Ammon's horn (tissue), 1 donor: ENCODE results near the gene ALDH3A1.

Experiments
- DNase-seq: peaks from one replicate; pipeline ENCODE4 v3.0.0-alpha.2; 2016; ENCODE audit warnings: low spot score

The ALDH3A1 gene

GRCh38 chr17:19759568-19760549, 11.8 kb upstream of the ALDH3A1 start:
- DNase-seq = no peak

- DNase-seq = no peak
Measured at GRCh38 chr17:19757536-19758180, 9.6 kb upstream of the ALDH3A1 start.

- DNase-seq = no peak
Measured at GRCh38 chr17:19756546-19756945, 8.4 kb upstream of the ALDH3A1 start.

GRCh38 chr17:19755821-19756510, 7.9 kb upstream of the ALDH3A1 start:
- no peak for DNase-seq

GRCh38 chr17:19755392-19755791, 7.3 kb upstream of the ALDH3A1 start:
- DNase-seq = no peak

GRCh38 chr17:19753661-19754463, 5.8 kb upstream of the ALDH3A1 start:
- DNase-seq = peak; percentile 80

GRCh38 chr17:19753051-19753509, 5.0 kb upstream of the ALDH3A1 start:
- peak; percentile 82 for DNase-seq

- DNase-seq = peak; percentile 49
Measured at GRCh38 chr17:19752216-19753050, 4.3 kb upstream of the ALDH3A1 start.

- no peak for DNase-seq
Measured at GRCh38 chr17:19750835-19751234, 2.7 kb upstream of the ALDH3A1 start.

GRCh38 chr17:19750020-19750572, 2.0 kb upstream of the ALDH3A1 start:
- no peak for DNase-seq

GRCh38 chr17:19748807-19749193, 702 bp upstream of the ALDH3A1 start:
- no peak for DNase-seq

GRCh38 chr17:19747159-19747719, 859 bp downstream of the ALDH3A1 start:
- DNase-seq = no peak

GRCh38 chr17:19746517-19746916, 1.6 kb downstream of the ALDH3A1 start:
- no peak for DNase-seq

- DNase-seq = peak; percentile 91
Measured at GRCh38 chr17:19744922-19745757, 3.0 kb downstream of the ALDH3A1 start.

GRCh38 chr17:19744492-19744891, 3.6 kb downstream of the ALDH3A1 start:
- no peak for DNase-seq

- DNase-seq = no peak
Measured at GRCh38 chr17:19743101-19744100, 4.7 kb downstream of the ALDH3A1 start.

- no peak for DNase-seq
Measured at GRCh38 chr17:19742495-19742894, 5.6 kb downstream of the ALDH3A1 start.
